Thyroid gland (tissue), 4 donors: ENCODE data around the gene PLAAT2.

Experiments used
- CTCF ChIP-seq, 6 experiments: fragments of 200-600 bp in 3 of 6; fragments of 450-650 bp in 3 of 6; sonication (generic) in 3 of 6; IDR thresholded peaks; one replicate each; pipeline ENCODE4 v1.5.1; 2016 to 2019; ENCODE audit warnings: antibody characterized with exemption in 6 of 6, mild to moderate bottlenecking in 2 of 6, inconsistent platforms in 1 of 6, moderate library complexity in 1 of 6
- POLR2A ChIP-seq, 2 donors: fragments of 450-650 bp; IDR thresholded peaks; one replicate each; pipeline ENCODE4 v1.6.1; 2017; ENCODE audit warnings: antibody characterized with exemption in 2 of 2, mild to moderate bottlenecking in 2 of 2, moderate library complexity in 1 of 2

- no peak for TF ChIP-seq CTCF (IDR thresholded peaks at IDR 0.05)
- no peak for TF ChIP-seq POLR2A (IDR thresholded peaks at IDR 0.05)
These were observed 49.0 kb upstream of the PLAAT2 start for GRCh38 chr11:63612181-63612580.
